Muscle layer of colon (tissue), 2 donors: ENCODE results near the gene C15orf61.

ENCODE experiments used
- H3K27ac ChIP-seq: one replicate; pipeline ENCODE4 v1.7.0; 2013; ENCODE audit warnings: low read depth, mild to moderate bottlenecking, low read length, moderate library complexity
- H3K27me3 ChIP-seq, 2 donors: one replicate each; pipeline ENCODE4 v1.7.0; 2013; ENCODE audit warnings: low read length in 2 of 2, mild to moderate bottlenecking in 2 of 2; ENCODE audit not compliant: insufficient read depth in 2 of 2, control insufficient read depth in 1 of 2
- H3K36me3 ChIP-seq: one replicate; pipeline ENCODE4 v1.7.0; 2013; ENCODE audit warnings: mild to moderate bottlenecking, low read length; ENCODE audit not compliant: insufficient read depth
- H3K4me1 ChIP-seq: one replicate; pipeline ENCODE4 v1.7.0; 2013; ENCODE audit warnings: mild to moderate bottlenecking, low read length; ENCODE audit not compliant: insufficient read depth
- H3K4me3 ChIP-seq, 2 donors: one replicate each; pipeline ENCODE4 v1.7.0; 2013; ENCODE audit warnings: low read length in 2 of 2, low read depth in 1 of 2, mild to moderate bottlenecking in 1 of 2, moderate library complexity in 1 of 2
- H3K9ac ChIP-seq: one replicate; pipeline ENCODE4 v1.7.0; 2013; ENCODE audit warnings: low read length
- H3K9me3 ChIP-seq: one replicate; pipeline ENCODE4 v1.7.0; 2013; ENCODE audit warnings: mild to moderate bottlenecking, low read length
- donor health status: abdominal sarcoma.
- donor health status: Adenocarcinoma of cecum.

Gene C15orf61

DNA sequence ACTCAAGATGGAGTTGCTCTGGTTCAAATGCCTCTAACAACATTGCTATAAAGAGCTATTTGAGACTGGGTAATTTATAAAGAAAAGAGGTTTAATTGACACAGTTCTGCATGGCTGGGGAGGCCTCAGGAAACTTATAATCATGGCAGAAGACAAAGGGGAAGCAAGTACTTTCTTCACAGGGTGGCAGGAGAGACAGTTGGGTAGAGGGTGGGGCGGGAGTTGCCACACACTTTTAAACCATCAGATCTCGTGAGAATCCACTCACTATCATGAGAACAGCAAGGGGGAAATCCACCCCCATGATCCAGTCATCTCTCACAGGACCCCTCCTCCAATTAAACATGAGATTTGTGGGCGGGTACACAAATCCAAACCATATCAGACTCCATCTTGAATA is 52.3 kb downstream of the C15orf61 start:
- no peaks in the 10 kb centered on the region for H3K36me3 ChIP-seq
- H3K27me3 ChIP-seq = no peaks in the 10 kb centered on the region
- H3K4me1 ChIP-seq = peaks cover 9% of the 10 kb centered on the region
- H3K9ac ChIP-seq = no peak overlapping the region
- no peaks in the 10 kb centered on the region for H3K9me3 ChIP-seq
- no peak overlapping the region for H3K27ac ChIP-seq
- H3K4me3 ChIP-seq = no peak overlapping the region

- H3K27me3 ChIP-seq = no peaks in the 10 kb centered on the region
- peaks cover 3% of the 10 kb centered on the region for H3K4me1 ChIP-seq
Observed at GRCh38 chr15:67575039-67575502, 54.1 kb downstream of the C15orf61 start.

GRCh38 chr15:67578020-67578600 is 57.2 kb downstream of the C15orf61 start:
- Histone ChIP-seq H3K9ac (no peak overlapping the region), H3K27me3 (no peaks in the 10 kb centered on the region), H3K4me1 (no peaks in the 10 kb centered on the region), H3K27ac (no peak overlapping the region), H3K36me3 (no peaks in the 10 kb centered on the region), H3K4me3 (no peak overlapping the region), H3K9me3 (no peaks in the 10 kb centered on the region)

More at GRCh38 chr15:67575039-67575502, 54.1 kb downstream of the C15orf61 start:
- H3K9me3 ChIP-seq = no peaks in the 10 kb centered on the region
- H3K27ac ChIP-seq = no peak overlapping the region
- H3K36me3 ChIP-seq = no peaks in the 10 kb centered on the region
- no peak overlapping the region for H3K4me3 ChIP-seq
- H3K9ac ChIP-seq = no peak overlapping the region

DNA sequence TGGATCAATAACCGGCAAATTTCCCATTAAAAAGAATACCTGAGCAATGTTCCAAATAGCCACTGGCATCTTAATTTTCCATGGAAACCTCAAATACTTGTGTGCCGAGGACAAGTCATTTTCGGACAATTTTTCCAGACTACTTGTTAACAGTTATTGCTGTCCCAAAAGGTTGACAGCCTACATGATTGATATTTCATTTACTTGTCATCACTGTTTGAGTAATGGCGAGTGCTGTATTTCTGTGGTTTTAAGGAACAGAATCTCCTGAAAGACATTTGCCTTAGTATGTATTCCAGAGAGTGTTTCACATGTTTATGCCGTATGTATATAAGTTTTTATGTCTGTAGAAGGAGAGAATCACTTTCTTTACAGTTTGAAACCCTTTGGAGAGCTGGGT is 58.2 kb downstream of the C15orf61 start:
- H3K27me3 ChIP-seq = no peaks in the 10 kb centered on the region

More for the DNA sequence above, 58.2 kb downstream of the C15orf61 start:
- no peak overlapping the region for H3K9ac ChIP-seq
- no peaks in the 10 kb centered on the region for H3K9me3 ChIP-seq
- no peak overlapping the region for H3K4me3 ChIP-seq
- H3K36me3 ChIP-seq = no peaks in the 10 kb centered on the region
- H3K4me1 ChIP-seq = no peaks in the 10 kb centered on the region
- no peak overlapping the region for H3K27ac ChIP-seq
